Liver (tissue), 9 donors: ENCODE results near the gene ANXA3. TPM values are rescaled to one million over a fixed set of nuclear protein-coding genes. Genes with fewer than 3 reads are reported as not detected.

Experiments
- DNase-seq: peaks from one replicate; pipeline ENCODE4 v3.0.0-alpha.2; 2017; ENCODE audit warnings: low spot score
- H3K27ac ChIP-seq, 2 donors: one replicate each; pipeline ENCODE4 v1.7.0; 2013; ENCODE audit warnings: inconsistent platforms in 2 of 2, low read length in 2 of 2, control low read depth in 1 of 2, low read depth in 1 of 2, mild to moderate bottlenecking in 1 of 2
- H3K27me3 ChIP-seq, 4 donors: one replicate each; pipeline versions ENCODE4 v1.6.1 to v1.7.0; 2013; ENCODE audit warnings: low read length in 3 of 4, inconsistent platforms in 1 of 4, mild to moderate bottlenecking in 1 of 4, moderate library complexity in 1 of 4; ENCODE audit not compliant: control insufficient read depth in 4 of 4, insufficient read depth in 4 of 4
- H3K36me3 ChIP-seq, 4 donors: one replicate each; pipeline versions ENCODE4 v1.6.1 to v1.7.0; 2013; ENCODE audit warnings: low read length in 3 of 4, mild to moderate bottlenecking in 3 of 4, low read depth in 1 of 4, moderate library complexity in 1 of 4; ENCODE audit not compliant: control insufficient read depth in 4 of 4, insufficient read depth in 3 of 4
- H3K4me1 ChIP-seq, 4 donors: one replicate each; pipeline versions ENCODE4 v1.6.1 to v1.7.0; 2013; ENCODE audit warnings: low read length in 3 of 4, mild to moderate bottlenecking in 3 of 4, moderate library complexity in 1 of 4; ENCODE audit not compliant: control insufficient read depth in 4 of 4, insufficient read depth in 4 of 4
- H3K4me3 ChIP-seq, 3 donors: one replicate each; pipeline versions ENCODE4 v1.6.1 to v1.7.0; 2013; ENCODE audit warnings: low read length in 3 of 3, control low read depth in 1 of 3, low read depth in 1 of 3, mild to moderate bottlenecking in 1 of 3
- H3K9ac ChIP-seq, 2 donors: one replicate each; pipeline ENCODE4 v1.7.0; 2013; ENCODE audit warnings: low read length in 2 of 2, mild to moderate bottlenecking in 2 of 2, moderate library complexity in 2 of 2, control low read depth in 1 of 2, low read depth in 1 of 2
- H3K9me3 ChIP-seq, 4 donors: one replicate each; pipeline versions ENCODE4 v1.6.1 to v1.7.0; 2013; ENCODE audit warnings: low read length in 3 of 4; ENCODE audit not compliant: control insufficient read depth in 4 of 4
- FOXA1 ChIP-seq: IDR thresholded peaks from 2 replicates; pipeline ENCODE4 v1.6.1; 2016; ENCODE audit warnings: antibody characterized with exemption
- FOXA2 ChIP-seq: IDR thresholded peaks from 2 replicates; pipeline ENCODE4 v1.6.1; 2016; ENCODE audit warnings: antibody characterized with exemption
- GABPA ChIP-seq, 2 donors: IDR thresholded peaks in 1 of 2; conservative IDR thresholded peaks in 1 of 2; 2 replicates each; pipeline ENCODE4 v1.6.1; 2016; ENCODE audit warnings: antibody characterized with exemption in 2 of 2, mild to moderate bottlenecking in 1 of 2, moderate library complexity in 1 of 2
- NR2F2 ChIP-seq: IDR thresholded peaks from 2 replicates; pipeline ENCODE4 v1.6.1; 2016; ENCODE audit warnings: antibody characterized with exemption
- RAD21 ChIP-seq, 2 donors: IDR thresholded peaks; 2 replicates each; pipeline ENCODE4 v1.6.1; 2016; ENCODE audit warnings: antibody characterized with exemption in 2 of 2, mild to moderate bottlenecking in 2 of 2
- RXRA ChIP-seq, 2 donors: IDR thresholded peaks; 2 replicates each; pipeline ENCODE4 v1.6.1; 2017 to 2018; ENCODE audit warnings: antibody characterized with exemption in 2 of 2, mild to moderate bottlenecking in 1 of 2
- TAF1 ChIP-seq: conservative IDR thresholded peaks from 2 replicates; pipeline ENCODE4 v1.6.1; 2016; ENCODE audit warnings: antibody characterized with exemption, mild to moderate bottlenecking
- ZBTB33 ChIP-seq: IDR thresholded peaks from 2 replicates; pipeline ENCODE4 v1.6.1; 2016; ENCODE audit warnings: antibody characterized with exemption
- WGBS: extraction: QIAGEN DNeasy Blood & Tissue Kit; methylation state at CpG from one replicate; pipeline ENCODE4 v1.1.7; 2013; 5-methylcytosine and 5-hydroxymethylcytosine counted together
- polyA plus RNA-seq, 2 donors: library from polyadenylated mRNA; stranded (reverse) in 1 of 2; unstranded in 1 of 2; fragments of 200-250 nt in 1 of 2; fragments of >200 nt in 1 of 2; fragmentation: Nextera tagmentation in 1 of 2; extraction: Ambion mirVana in 1 of 2; gene quantifications; one replicate each; pipeline versions ENCODE4 v1.2.1 to v1.2.3, GENCODE V29; 2013 to 2015
- total RNA-seq, 2 donors: library from RNA; depleted of rRNA; stranded (reverse); fragments of >200 nt; gene quantifications; one replicate each; pipeline ENCODE4 v1.2.3, GENCODE V29; 2014
- TF ChIP-seq, protein P1 (sequence below): IDR thresholded peaks from 2 replicates; pipeline ENCODE4 v1.6.1; 2016; ENCODE audit warnings: antibody characterized with exemption, mild to moderate bottlenecking
- donor health status: healthy.
- donor health status: healthy.
- donor health status: healthy.
- donor health status: healthy.
- donor health status: healthy.

Gene ANXA3
- total and polyA plus RNA-seq, 4 donors = 1.7 to 16.4 (median 3.4) TPM

DNA sequence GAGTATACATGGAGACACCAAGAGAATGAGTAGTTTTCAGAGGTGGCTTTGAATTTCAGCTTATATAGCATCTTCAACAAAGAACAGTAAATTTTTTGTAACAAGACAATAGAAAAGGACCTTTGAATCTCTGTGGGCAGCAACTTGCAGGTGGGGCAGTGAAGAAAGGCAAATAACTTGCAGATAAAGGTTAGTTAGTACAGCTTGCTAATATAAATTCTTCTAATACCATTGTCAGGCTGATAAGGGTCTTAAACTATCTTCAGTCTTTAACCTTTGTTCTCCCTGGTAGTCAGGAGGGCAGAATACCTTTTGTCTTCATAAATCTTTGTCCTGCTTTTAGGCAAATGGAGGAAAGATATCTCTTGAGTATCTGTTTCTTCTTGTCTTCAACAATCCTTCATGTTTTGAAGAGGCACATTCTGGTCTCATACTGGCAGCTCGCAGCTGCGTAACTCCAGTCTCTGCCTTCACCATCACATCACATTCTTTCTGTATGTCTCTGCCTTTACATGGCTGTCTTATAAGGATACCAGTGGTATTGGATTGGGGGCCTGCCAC is 16.0 kb downstream of the ANXA3 start:
- TF ChIP-seq, protein P1, sequence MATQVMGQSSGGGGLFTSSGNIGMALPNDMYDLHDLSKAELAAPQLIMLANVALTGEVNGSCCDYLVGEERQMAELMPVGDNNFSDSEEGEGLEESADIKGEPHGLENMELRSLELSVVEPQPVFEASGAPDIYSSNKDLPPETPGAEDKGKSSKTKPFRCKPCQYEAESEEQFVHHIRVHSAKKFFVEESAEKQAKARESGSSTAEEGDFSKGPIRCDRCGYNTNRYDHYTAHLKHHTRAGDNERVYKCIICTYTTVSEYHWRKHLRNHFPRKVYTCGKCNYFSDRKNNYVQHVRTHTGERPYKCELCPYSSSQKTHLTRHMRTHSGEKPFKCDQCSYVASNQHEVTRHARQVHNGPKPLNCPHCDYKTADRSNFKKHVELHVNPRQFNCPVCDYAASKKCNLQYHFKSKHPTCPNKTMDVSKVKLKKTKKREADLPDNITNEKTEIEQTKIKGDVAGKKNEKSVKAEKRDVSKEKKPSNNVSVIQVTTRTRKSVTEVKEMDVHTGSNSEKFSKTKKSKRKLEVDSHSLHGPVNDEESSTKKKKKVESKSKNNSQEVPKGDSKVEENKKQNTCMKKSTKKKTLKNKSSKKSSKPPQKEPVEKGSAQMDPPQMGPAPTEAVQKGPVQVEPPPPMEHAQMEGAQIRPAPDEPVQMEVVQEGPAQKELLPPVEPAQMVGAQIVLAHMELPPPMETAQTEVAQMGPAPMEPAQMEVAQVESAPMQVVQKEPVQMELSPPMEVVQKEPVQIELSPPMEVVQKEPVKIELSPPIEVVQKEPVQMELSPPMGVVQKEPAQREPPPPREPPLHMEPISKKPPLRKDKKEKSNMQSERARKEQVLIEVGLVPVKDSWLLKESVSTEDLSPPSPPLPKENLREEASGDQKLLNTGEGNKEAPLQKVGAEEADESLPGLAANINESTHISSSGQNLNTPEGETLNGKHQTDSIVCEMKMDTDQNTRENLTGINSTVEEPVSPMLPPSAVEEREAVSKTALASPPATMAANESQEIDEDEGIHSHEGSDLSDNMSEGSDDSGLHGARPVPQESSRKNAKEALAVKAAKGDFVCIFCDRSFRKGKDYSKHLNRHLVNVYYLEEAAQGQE = no peak
- no peak for DNase-seq
- Histone ChIP-seq H3K27me3 (peaks cover 0 to 5% (median 1%) of the 10 kb centered on the region in 4 donors), H3K36me3 (no peaks in the 10 kb centered on the region), H3K4me3 (no peak overlapping the region), H3K4me1 (no peaks in the 10 kb centered on the region), H3K9ac (no peak overlapping the region), H3K9me3 (no peaks in the 10 kb centered on the region), H3K27ac (no peak overlapping the region)
- WGBS = 93% methylated on average over 2 of the region's 2 CpGs

DNA sequence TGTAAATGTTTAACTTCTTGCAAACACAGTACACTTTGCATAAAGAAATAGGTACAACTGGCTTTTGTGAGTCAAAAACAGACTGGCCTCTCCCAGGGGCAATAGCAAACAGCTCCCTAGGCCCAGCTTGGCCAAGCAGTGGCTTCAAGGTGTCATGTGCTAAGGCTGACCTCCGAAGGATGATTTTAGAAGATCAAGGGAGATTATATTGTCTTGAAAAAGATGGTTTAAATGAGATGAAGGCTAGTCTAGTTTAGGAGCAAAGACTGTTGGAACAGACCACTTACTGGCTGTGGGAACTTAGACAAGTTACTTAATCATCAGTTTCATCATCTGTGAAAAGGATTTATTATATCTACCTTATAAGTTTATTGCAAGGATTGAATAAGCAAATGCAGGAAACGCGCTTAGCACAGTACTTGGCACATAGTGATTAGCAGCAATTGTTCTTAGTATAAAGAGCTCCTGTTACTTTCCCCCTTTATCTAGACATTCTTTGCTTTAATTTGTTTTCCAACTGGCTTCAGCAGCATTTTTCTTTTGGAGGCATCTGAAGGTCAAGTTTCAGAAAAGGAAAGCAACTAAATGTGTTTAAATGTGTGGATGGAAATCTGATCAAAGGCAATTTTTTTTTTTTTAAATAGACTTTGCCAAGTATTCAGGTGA is 17.2 kb downstream of the ANXA3 start:
- DNase-seq = no peak
- Histone ChIP-seq H3K9ac (no peak overlapping the region), H3K9me3 (no peaks in the 10 kb centered on the region), H3K27ac (no peak overlapping the region), H3K36me3 (no peaks in the 10 kb centered on the region), H3K27me3 (peaks cover 0 to under 1% (median 0%) of the 10 kb centered on the region in 4 donors), H3K4me3 (no peak overlapping the region), H3K4me1 (no peaks in the 10 kb centered on the region)
- 82% methylated on average over 3 of the region's 3 CpGs for WGBS
- TF ChIP-seq FOXA2 (no peak), RXRA (IDR thresholded peaks at IDR 0.05) (no peak), FOXA1 (no peak), GABPA (IDR thresholded peaks at IDR 0.05 in 1 of 2, conservative IDR thresholded peaks at IDR 0.05 in 1 of 2) (no peak), TAF1 (no peak), RAD21 (IDR thresholded peaks at IDR 0.05) (no peak), NR2F2 (no peak), ZBTB33 (no peak)
- TF ChIP-seq, protein P1 = no peak
